ENCODE measurements around the gene RTN4RL1. TPM values are rescaled to one million over a fixed set of nuclear protein-coding genes. Genes with fewer than 3 reads are reported as not detected.
"Not testable (repeated sequence)": the region's sequence is repeated elsewhere in the genome, so short reads cannot be mapped to it uniquely, and the experiment has no call there.

RTN4RL1 gene
- total RNA-seq, 1 donor from 2014 or later = not detected

GRCh38 chr17:1985686-1986085, 39.4 kb downstream of the RTN4RL1 start:
- H3K27me3 Mint-ChIP-seq (ENCODE audit: unreplicated experiment) = peaks cover 3% of the 10 kb centered on the region
- H3K36me3 Mint-ChIP-seq (ENCODE audit: low read depth, unreplicated experiment) = no peaks in the 10 kb centered on the region
- no peak overlapping the region for H3K4me3 Mint-ChIP-seq (ENCODE audit: unreplicated experiment)
- no peaks in the 10 kb centered on the region for H3K9me3 Mint-ChIP-seq (ENCODE audit: unreplicated experiment)
- no peak for DNase-seq (ENCODE audit: low spot score)
- no peak overlapping the region for H3K27ac Mint-ChIP-seq (ENCODE audit: unreplicated experiment)
- H3K4me1 Mint-ChIP-seq (ENCODE audit: unreplicated experiment) = no peaks in the 10 kb centered on the region
- TF ChIP-seq CTCF (IDR thresholded peaks at IDR 0.05; ENCODE audit: unreplicated experiment) = no peak

GRCh38 chr17:1985093-1985492, 40.0 kb downstream of the RTN4RL1 start:
- no peak for DNase-seq (ENCODE audit: low spot score)
- Mint-ChIP-seq H3K4me1 (ENCODE audit: unreplicated experiment) (no peaks in the 10 kb centered on the region), H3K36me3 (ENCODE audit: low read depth, unreplicated experiment) (no peaks in the 10 kb centered on the region), H3K9me3 (ENCODE audit: unreplicated experiment) (no peaks in the 10 kb centered on the region), H3K27me3 (ENCODE audit: unreplicated experiment) (peaks cover 3% of the 10 kb centered on the region), H3K4me3 (ENCODE audit: unreplicated experiment) (no peak overlapping the region), H3K27ac (ENCODE audit: unreplicated experiment) (no peak overlapping the region)
- no peak for TF ChIP-seq CTCF (IDR thresholded peaks at IDR 0.05; ENCODE audit: unreplicated experiment)

- H3K27ac Mint-ChIP-seq (ENCODE audit: unreplicated experiment); H3K9me3 Mint-ChIP-seq (ENCODE audit: unreplicated experiment); DNase-seq (ENCODE audit: low spot score); H3K4me3 Mint-ChIP-seq (ENCODE audit: unreplicated experiment); H3K4me1 Mint-ChIP-seq (ENCODE audit: unreplicated experiment); H3K27me3 Mint-ChIP-seq (ENCODE audit: unreplicated experiment); H3K36me3 Mint-ChIP-seq (ENCODE audit: low read depth, unreplicated experiment): not testable (repeated sequence)
These were observed 42.3 kb downstream of the RTN4RL1 start for GRCh38 chr17:1982793-1983366.

- H3K9me3 Mint-ChIP-seq (ENCODE audit: unreplicated experiment) = no peaks in the 10 kb centered on the region
- no peaks in the 10 kb centered on the region for H3K4me1 Mint-ChIP-seq (ENCODE audit: unreplicated experiment)
- no peak overlapping the region for H3K27ac Mint-ChIP-seq (ENCODE audit: unreplicated experiment)
- no peak overlapping the region for H3K4me3 Mint-ChIP-seq (ENCODE audit: unreplicated experiment)
- no peaks in the 10 kb centered on the region for H3K36me3 Mint-ChIP-seq (ENCODE audit: low read depth, unreplicated experiment)
- DNase-seq (ENCODE audit: low spot score) = no peak
- peaks cover 6% of the 10 kb centered on the region for H3K27me3 Mint-ChIP-seq (ENCODE audit: unreplicated experiment)
- TF ChIP-seq CTCF (IDR thresholded peaks at IDR 0.05; ENCODE audit: unreplicated experiment) = no peak
These were observed 44.4 kb downstream of the RTN4RL1 start for GRCh38 chr17:1980665-1981250.

GRCh38 chr17:1979182-1979985, 45.8 kb downstream of the RTN4RL1 start:
- H3K9me3 Mint-ChIP-seq (ENCODE audit: unreplicated experiment) = no peaks in the 10 kb centered on the region
- no peak for DNase-seq (ENCODE audit: low spot score)
- H3K4me3 Mint-ChIP-seq (ENCODE audit: unreplicated experiment) = no peak overlapping the region
- no peak overlapping the region for H3K27ac Mint-ChIP-seq (ENCODE audit: unreplicated experiment)
- TF ChIP-seq CTCF (IDR thresholded peaks at IDR 0.05; ENCODE audit: unreplicated experiment) = no peak
- H3K36me3 Mint-ChIP-seq (ENCODE audit: low read depth, unreplicated experiment) = no peaks in the 10 kb centered on the region
- H3K27me3 Mint-ChIP-seq (ENCODE audit: unreplicated experiment) = peaks cover 5% of the 10 kb centered on the region
- no peaks in the 10 kb centered on the region for H3K4me1 Mint-ChIP-seq (ENCODE audit: unreplicated experiment)

Data from endothelial cell (in vitro differentiated cells).